ENCODE results near the gene PDXP.

- TF ChIP-seq POLR2A (IDR thresholded peaks at IDR 0.05) (no peak), CTCF (IDR thresholded peaks at IDR 0.05 in 4 of 5, conservative IDR thresholded peaks at IDR 0.05 in 1 of 5) (no peak)
These were observed 31.9 kb upstream of the PDXP start for GRCh38 chr22:37626556-37627075.
